Nephron progenitor cell (in vitro differentiated cells): Measurements from ENCODE around the gene NRDC.

Source experiments
- DNase-seq: peaks from one replicate; pipeline ENCODE4 v3.0.0; 2021
- H3K27ac Mint-ChIP-seq: 2 replicates; pipeline ENCODE4 v1.8.0; 2021; ENCODE audit warnings: mild to moderate bottlenecking, moderate library complexity, mixed read lengths
- H3K27me3 Mint-ChIP-seq: 2 replicates; pipeline ENCODE4 v1.8.0; 2021; ENCODE audit warnings: mild to moderate bottlenecking, low read depth, mixed read lengths; ENCODE audit not compliant: poor library complexity
- H3K36me3 Mint-ChIP-seq: 2 replicates; pipeline ENCODE4 v1.8.0; 2021; ENCODE audit warnings: low read depth, mixed read lengths
- H3K4me1 Mint-ChIP-seq: 2 replicates; pipeline ENCODE4 v1.8.0; 2021; ENCODE audit warnings: mixed read lengths
- H3K4me3 Mint-ChIP-seq: 2 replicates; pipeline ENCODE4 v1.8.0; 2021; ENCODE audit warnings: mild to moderate bottlenecking, moderate library complexity, mixed read lengths
- H3K9me3 Mint-ChIP-seq: 2 replicates; pipeline ENCODE4 v1.8.0; 2021; ENCODE audit warnings: mild to moderate bottlenecking, moderate library complexity, mixed read lengths
- CTCF ChIP-seq: fragments of 200-600 bp; sonication (generic); IDR thresholded peaks from 2 replicates; pipeline ENCODE4 v1.5.0; 2021; ENCODE audit warnings: antibody characterized with exemption

NRDC gene

GRCh38 chr1:51744506-51745303, 133.8 kb downstream of the NRDC start:
- Mint-ChIP-seq H3K9me3 (no peaks in the 10 kb centered on the region), H3K27ac (peak overlapping the region; percentile 19), H3K27me3 (peaks cover 3% of the 10 kb centered on the region), H3K4me3 (no peak overlapping the region), H3K4me1 (peaks cover 35% of the 10 kb centered on the region), H3K36me3 (peaks cover 33% of the 10 kb centered on the region)
- TF ChIP-seq CTCF = no peak
- DNase-seq = no peak

GRCh38 chr1:51741121-51741681, 137.3 kb downstream of the NRDC start:
- Mint-ChIP-seq H3K27me3 (no peaks in the 10 kb centered on the region), H3K4me3 (no peak overlapping the region), H3K27ac (no peak overlapping the region), H3K4me1 (peaks cover 64% of the 10 kb centered on the region), H3K9me3 (no peaks in the 10 kb centered on the region), H3K36me3 (peaks cover 6% of the 10 kb centered on the region)
- DNase-seq = no peak
- no peak for TF ChIP-seq CTCF

GRCh38 chr1:51740652-51741051, 137.9 kb downstream of the NRDC start:
- Mint-ChIP-seq H3K4me3 (no peak overlapping the region), H3K27ac (no peak overlapping the region), H3K9me3 (no peaks in the 10 kb centered on the region), H3K27me3 (no peaks in the 10 kb centered on the region), H3K36me3 (peaks cover 5% of the 10 kb centered on the region), H3K4me1 (peaks cover 69% of the 10 kb centered on the region)
- DNase-seq = no peak
- TF ChIP-seq CTCF = no peak
